GM12874 (cell line): ENCODE results near the gene SLC22A14.

Experiments
- TF ChIP-seq, protein P1 (sequence below): IDR thresholded peaks from 2 replicates; pipeline ENCODE4 v1.5.1; 2011; ENCODE audit warnings: low read depth, mild to moderate bottlenecking, control low read depth, low read length, moderate library complexity; ENCODE audit not compliant: insufficient read depth

The SLC22A14 gene

DNA sequence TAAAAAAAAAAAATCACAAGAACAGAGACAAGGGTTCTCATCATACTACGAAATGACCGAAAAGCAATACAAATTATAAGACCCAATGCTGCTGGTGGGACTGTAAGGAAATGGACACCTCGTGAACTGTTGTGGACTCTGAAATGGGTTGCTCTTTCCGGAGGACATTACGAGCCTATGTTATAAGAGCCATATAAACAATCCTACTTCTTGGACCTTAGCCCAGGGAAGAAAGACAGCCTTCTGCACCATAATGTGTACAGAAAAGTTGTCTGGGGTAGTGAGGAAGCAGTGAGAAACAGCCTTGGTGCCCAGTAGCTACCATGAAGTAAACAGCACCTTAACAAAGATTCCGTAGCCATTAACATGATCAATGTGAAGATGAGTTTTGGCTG is 2.7 kb downstream of the SLC22A14 start:
- TF ChIP-seq, protein P1, sequence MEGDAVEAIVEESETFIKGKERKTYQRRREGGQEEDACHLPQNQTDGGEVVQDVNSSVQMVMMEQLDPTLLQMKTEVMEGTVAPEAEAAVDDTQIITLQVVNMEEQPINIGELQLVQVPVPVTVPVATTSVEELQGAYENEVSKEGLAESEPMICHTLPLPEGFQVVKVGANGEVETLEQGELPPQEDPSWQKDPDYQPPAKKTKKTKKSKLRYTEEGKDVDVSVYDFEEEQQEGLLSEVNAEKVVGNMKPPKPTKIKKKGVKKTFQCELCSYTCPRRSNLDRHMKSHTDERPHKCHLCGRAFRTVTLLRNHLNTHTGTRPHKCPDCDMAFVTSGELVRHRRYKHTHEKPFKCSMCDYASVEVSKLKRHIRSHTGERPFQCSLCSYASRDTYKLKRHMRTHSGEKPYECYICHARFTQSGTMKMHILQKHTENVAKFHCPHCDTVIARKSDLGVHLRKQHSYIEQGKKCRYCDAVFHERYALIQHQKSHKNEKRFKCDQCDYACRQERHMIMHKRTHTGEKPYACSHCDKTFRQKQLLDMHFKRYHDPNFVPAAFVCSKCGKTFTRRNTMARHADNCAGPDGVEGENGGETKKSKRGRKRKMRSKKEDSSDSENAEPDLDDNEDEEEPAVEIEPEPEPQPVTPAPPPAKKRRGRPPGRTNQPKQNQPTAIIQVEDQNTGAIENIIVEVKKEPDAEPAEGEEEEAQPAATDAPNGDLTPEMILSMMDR, result no peak

DNA sequence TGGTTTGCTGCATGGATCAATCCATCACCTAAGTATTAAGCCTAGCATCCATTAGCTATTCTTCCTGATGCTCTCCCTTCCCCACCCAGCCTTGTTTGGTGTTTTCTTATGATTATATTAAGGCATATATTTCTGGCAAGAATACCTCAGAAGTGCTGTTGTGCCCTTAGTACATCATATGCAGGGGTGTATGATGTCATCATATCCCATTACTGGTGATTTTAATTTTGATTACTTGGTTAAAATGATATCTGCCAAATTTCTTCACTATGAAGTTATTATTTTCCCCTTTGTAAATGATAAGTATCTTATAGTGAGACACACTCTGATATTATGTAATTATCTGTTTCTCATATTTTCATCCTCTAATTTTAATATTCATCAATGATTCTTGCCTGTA is 15.4 kb downstream of the SLC22A14 start:
- TF ChIP-seq, protein P1, result no peak

- TF ChIP-seq, protein P1, result peak; percentile 39; the same call in 1 of the 2 replicates
Measured at GRCh38 chr3:38297947-38298711, 16.0 kb downstream of the SLC22A14 start.

DNA sequence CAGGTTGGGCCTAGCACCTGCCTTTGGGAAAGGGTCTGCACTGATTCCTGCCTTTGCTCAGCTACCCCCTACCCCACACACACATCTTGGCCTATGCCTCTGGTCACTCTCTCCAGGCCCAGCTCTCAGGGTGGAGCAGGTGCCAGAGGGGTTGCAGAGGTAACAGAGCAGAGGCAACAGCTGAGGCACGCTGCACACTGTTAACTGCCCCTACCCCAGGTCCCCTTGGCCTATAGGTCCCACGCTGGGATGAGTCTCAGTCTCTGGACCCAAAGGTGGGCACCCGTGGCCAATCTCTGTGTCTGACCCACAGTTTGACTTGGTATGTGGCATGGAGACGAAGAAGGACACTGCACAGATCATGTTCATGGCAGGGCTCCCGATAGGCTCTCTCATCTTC is 24.8 kb downstream of the SLC22A14 start:
- TF ChIP-seq, protein P1, result no peak

DNA sequence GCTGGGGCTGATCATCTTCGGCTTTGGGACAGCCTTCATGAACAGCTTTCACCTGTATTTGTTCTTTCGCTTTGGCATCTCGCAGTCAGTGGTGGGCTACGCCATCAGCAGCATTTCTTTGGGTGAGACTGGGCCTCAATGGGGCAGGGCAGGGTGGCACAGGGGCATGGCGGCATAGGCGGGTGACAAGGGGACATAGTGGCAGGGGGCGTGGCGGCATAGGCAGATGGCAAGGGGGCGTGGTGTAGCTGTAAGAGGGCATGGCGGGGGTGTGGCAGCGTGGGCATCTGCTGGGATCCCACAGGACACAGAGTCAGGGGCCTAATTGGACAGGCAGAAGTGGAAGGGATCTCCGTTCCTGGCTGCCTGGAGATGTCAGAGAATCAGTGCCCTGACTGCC is 25.5 kb downstream of the SLC22A14 start:
- TF ChIP-seq, protein P1, result no peak

DNA sequence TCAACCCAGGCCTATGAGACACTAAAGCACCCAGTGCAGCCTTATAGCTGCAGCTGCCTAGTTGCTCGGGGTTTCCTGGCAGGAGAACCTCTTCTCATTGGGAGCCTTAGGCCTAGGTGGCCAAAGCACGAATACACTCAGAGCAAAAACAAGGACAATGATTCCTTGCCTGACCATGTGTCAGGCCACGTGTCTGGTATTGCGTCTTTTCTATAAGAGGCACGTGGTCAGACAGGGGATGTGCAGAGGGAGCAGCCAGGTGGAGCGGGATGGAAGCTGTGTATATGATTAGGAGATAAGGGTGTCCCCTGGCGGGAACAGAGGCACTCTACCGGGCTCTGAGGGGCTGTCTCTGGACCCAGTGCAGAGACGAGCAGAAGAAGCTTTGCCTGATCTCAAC is 26.4 kb downstream of the SLC22A14 start:
- TF ChIP-seq, protein P1, result no peak

- TF ChIP-seq, protein P1, result no peak
Measured at GRCh38 chr3:38311476-38311875, 29.4 kb downstream of the SLC22A14 start.

DNA sequence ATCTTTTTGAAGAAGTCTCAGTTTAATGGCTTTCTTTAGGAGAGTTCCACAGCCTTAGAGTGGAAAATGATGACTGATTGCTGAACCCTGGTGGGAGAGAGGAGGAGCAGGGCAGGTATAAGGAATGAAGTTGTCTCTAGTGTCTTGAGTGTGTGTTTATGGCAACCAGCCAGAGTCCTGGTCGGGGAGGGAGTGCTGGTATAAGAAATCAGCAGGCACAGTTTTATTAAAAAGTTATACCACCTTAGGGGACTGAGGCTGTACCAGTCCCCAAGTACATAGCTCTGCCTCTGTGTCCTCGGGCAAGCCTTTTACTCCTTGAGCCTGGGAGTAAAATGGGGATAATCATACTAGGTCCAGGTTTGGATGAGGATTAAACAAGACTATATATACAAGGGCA is 29.8 kb downstream of the SLC22A14 start:
- TF ChIP-seq, protein P1, result no peak
